ENCODE measurements around the gene UBC.
"Not testable (repeated sequence)": the region's sequence is repeated elsewhere in the genome, so short reads cannot be mapped to it uniquely, and the experiment has no call there.

Gene UBC

DNA sequence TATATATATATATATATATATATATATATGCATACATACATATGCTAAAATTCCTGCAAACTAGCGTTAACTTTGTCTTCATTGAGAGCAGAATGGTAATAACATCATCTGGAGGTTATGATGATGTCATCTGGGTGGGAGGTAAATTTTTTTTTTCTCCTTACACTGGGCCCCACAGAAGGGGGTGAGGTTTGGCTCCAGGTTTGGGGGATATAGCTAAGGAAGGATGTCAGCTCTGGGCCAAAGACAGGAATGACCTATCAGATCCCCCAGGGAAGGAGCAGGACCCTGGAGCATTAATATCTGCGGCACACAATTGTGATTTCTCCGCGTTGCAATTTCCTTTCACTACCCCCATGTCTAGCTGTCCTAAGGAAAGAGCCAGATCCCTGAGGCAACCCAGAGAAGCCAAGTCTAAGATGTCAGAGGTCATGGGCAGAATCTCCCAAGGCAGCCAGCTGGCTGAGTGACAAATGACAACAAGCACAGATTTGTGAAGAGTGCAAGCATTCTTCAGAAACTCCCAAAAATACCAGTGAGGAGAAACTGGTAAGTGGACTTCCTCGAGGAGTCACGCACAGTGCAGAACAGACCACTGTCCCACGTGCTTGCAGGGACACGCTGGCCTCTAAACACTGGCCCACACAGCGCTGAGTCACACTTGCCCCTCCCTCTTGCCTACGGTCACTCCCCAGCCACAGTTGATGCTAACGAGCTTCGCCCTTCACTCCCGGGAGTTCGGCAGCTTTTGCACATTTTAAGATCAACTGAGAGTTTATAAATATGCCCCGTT, 9.9 kb downstream of the UBC start:
- Histone ChIP-seq H3K36me3 (no peaks in the 10 kb centered on the region), H3K4me3 (no peak overlapping the region), H3K4me2 (peak overlapping the region in 4 of 11 experiments; percentile 11 to 73 (median 49); a peak in 6 of 22 replicates), H3K9ac (peak overlapping the region in 3 of 11 experiments; percentile 25 to 42 (median 35); a peak in 3 of 22 replicates), H3K4me1 (peaks cover 21 to 58% (median 34%) of the 10 kb centered on the region in 10 experiments), H3K9me3 (replicated peaks in 1 of 11) (no peaks in the 10 kb centered on the region), H3K27me3 (no peaks in the 10 kb centered on the region), H4K20me1 (peaks cover 12 to 25% (median 17%) of the 10 kb centered on the region in 11 experiments), H3K27ac (no peak overlapping the region)
- TF ChIP-seq Cebpa-rat (IDR thresholded peaks at IDR 0.05): no peak

DNA sequence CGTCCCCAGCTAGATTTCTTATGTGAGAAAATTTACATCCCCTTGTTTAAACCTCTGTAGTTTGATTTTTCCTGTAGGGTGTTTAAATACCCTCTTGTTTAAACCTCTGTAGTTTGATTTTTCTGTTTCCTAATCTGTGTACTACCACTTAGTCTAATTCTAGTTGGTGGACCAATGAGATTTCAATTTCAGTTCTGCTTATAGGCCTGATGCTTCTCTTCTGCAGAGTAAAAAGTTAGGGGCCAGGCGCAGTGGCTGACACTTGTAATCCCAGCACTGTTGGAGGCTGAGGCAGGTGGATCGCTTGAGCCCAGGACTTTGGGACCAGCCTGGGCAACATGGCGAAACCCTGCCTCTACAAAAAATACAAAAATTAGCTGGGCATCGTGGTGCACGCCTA, 11.5 kb downstream of the UBC start:
- Histone ChIP-seq H3K4me1 (peaks cover 30 to 65% (median 46%) of the 10 kb centered on the region in 10 experiments), H3K9me3 (replicated peaks in 1 of 11) (no peaks in the 10 kb centered on the region), H3K27ac (no peak overlapping the region), H3K27me3 (no peaks in the 10 kb centered on the region), H3K4me2 (peak overlapping the region in 2 of 11 experiments; percentile 4 to 23; a peak in 3 of 22 replicates), H3K9ac (no peak overlapping the region), H3K4me3 (no peak overlapping the region), H3K36me3 (no peaks in the 10 kb centered on the region), H4K20me1 (peaks cover 0 to 9% (median 2%) of the 10 kb centered on the region in 11 experiments; a peak in 11 of 22 replicates)
- no peak for TF ChIP-seq Cebpa-rat (IDR thresholded peaks at IDR 0.05)

DNA sequence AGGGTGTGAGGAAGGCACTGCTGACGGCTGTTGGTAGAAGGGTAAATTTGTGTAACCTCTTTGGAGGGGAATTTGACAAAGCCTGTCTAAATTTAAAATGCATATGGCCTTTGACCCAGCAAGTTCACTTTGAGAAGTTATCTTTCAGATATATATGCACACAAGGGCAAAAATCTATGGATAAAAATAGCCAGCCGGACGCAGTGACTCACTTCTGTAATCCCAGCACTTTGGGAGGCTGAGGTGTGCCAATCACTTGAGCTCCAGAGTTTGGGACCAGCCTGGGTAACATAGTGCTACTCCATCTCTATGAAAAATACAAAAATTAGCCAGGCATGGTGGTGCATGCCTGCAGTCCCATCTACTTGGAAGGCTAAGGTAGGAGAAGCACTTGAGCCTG, 13.4 kb downstream of the UBC start:
- Histone ChIP-seq H3K36me3 (no peaks in the 10 kb centered on the region), H4K20me1 (peaks cover 0 to 5% (median 0%) of the 10 kb centered on the region in 11 experiments; a peak in 1 of 22 replicates), H3K27me3 (no peaks in the 10 kb centered on the region), H3K9ac (no peak overlapping the region), H3K9me3 (replicated peaks in 1 of 11) (no peaks in the 10 kb centered on the region), H3K4me2 (peak overlapping the region; percentile 29 to 56 (median 43); a peak in 16 of 22 replicates), H3K27ac (no peak overlapping the region), H3K4me3 (no peak overlapping the region), H3K4me1 (peaks cover 29 to 58% (median 40%) of the 10 kb centered on the region in 10 experiments)
- no peak for TF ChIP-seq Cebpa-rat (IDR thresholded peaks at IDR 0.05)

DNA sequence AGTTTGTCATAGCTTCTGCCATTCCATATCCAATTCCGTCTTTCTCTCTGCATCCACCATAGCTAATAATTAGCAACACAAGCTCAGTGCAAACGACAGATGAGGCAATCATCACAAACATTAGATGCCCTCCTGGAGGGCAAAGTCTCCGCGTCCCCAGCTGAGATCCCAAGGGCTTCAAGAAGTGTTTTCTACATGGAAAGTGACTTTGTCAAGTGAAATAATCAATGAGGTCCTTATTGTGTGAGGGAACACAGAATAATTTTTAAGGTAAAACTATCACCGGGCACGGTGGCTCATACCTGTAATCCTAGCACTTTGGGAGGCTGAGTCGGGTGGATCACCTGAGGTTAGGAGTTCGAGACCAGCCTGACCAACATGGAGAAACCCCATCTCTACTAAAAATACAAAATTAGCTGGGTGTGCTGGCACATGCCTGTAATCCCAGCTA, 14.1 kb downstream of the UBC start:
- peaks cover 25 to 51% (median 37%) of the 10 kb centered on the region in 10 experiments for H3K4me1 ChIP-seq
- not testable (repeated sequence) for H3K4me3 ChIP-seq; H3K36me3 ChIP-seq; H3K9ac ChIP-seq; H3K27me3 ChIP-seq; H3K4me2 ChIP-seq; H3K9me3 ChIP-seq (replicated peaks in 1 of 11); H3K27ac ChIP-seq; H4K20me1 ChIP-seq

DNA sequence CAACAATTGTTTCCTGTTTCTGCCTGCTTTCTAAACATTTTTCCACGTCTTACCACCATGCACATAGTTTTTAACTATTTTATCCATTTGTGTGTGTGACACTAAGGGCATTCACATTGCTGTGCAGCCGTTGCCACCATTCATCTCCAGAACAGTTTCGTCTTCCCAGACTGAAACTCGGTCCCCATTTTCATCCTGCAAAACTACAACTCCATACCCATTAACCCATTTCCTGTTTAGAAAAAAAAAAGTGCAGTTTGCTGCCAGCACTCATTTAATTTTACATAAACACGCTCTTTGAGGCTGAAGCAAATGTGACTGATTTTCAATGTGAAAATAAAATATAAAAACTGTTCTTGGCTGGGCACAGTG, 15.5 kb downstream of the UBC start:
- Histone ChIP-seq H3K9me3 (replicated peaks in 1 of 11) (peaks cover 0 to 1% (median 0%) of the 10 kb centered on the region in 11 experiments; a peak in 1 of 22 replicates), H3K4me2 (peak overlapping the region; percentile 22 to 64 (median 43); a peak in 19 of 22 replicates), H3K9ac (no peak overlapping the region), H3K27me3 (no peaks in the 10 kb centered on the region), H3K36me3 (no peaks in the 10 kb centered on the region), H3K27ac (no peak overlapping the region), H3K4me3 (no peak overlapping the region), H4K20me1 (no peaks in the 10 kb centered on the region; a peak in 1 of 22 replicates), H3K4me1 (peaks cover 22 to 40% (median 33%) of the 10 kb centered on the region in 10 experiments)
- TF ChIP-seq Cebpa-rat (IDR thresholded peaks at IDR 0.05): no peak

DNA sequence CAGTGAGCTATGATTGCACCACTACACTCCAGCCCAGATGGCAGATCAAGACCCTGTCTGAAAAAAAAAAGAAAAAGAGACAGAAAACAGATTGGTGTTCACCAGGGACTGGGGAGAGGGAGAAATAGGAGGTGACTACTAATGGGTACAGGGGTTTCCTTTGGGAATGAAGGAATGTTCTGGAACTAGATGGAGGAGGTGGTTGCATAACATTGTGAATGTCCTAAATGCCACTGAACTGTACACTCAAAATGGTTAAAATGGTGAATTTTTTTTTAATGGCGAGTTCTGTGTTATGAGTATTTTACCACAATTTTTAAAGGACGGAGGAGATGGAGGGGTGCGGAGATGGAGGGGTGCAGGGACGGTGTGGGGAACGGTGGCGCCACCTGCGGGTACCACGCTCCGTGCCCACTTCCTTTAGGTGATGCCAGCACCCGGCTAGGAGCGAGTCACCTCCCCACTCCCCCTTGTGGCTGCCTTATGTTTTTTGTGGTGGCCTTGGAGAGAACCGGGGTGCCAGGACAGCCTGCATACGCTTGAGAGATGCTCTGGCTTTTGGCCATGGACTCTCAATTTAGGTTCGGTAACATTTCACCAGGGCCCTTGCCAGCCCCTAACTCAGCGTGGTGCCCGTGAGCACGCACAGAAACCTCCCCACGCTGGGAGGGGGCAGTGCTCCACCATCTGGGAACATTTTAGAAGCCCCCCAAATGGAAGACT, 16.1 kb downstream of the UBC start:
- no peak overlapping the region for H3K9ac ChIP-seq
- peaks cover 22 to 40% (median 33%) of the 10 kb centered on the region in 10 experiments for H3K4me1 ChIP-seq
- H3K9me3 ChIP-seq (replicated peaks in 1 of 11): peaks cover 0 to 7% (median 0%) of the 10 kb centered on the region in 11 experiments; a peak in 3 of 22 replicates
- H3K4me2 ChIP-seq: peak overlapping the region; percentile 22 to 64 (median 43); a peak in 21 of 22 replicates
- H3K27me3 ChIP-seq: no peaks in the 10 kb centered on the region
- no peak overlapping the region for H3K27ac ChIP-seq
- H3K36me3 ChIP-seq: no peaks in the 10 kb centered on the region
- H3K4me3 ChIP-seq: no peak overlapping the region
- TF ChIP-seq Cebpa-rat (IDR thresholded peaks at IDR 0.05): no peak
- no peaks in the 10 kb centered on the region; a peak in 1 of 22 replicates for H4K20me1 ChIP-seq

DNA sequence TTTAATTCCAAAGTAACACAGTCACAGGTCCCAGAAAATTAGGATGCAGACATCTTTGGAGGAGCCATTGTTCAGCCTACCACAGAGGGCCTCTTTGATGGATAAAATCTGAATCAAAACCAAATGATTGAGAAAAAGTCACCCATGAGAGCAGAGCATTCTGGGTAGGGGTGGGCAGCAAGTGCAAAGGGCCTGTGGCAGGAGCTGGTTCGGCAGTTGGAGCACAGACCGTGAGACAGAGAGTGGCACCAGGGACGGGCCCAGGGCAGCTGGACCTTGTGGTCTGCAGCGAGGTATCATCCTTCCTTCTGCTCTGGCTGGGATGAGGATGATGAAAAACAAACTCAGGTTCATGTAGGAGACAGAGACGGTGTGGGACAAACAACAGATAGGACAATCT, 18.0 kb downstream of the UBC start:
- Histone ChIP-seq H3K27me3 (no peaks in the 10 kb centered on the region), H4K20me1 (no peaks in the 10 kb centered on the region), H3K27ac (no peak overlapping the region), H3K9me3 (replicated peaks in 1 of 11) (peaks cover 0 to 14% (median 0%) of the 10 kb centered on the region in 11 experiments; a peak in 3 of 22 replicates), H3K4me2 (no peak overlapping the region), H3K4me1 (peaks cover 14 to 22% (median 18%) of the 10 kb centered on the region in 10 experiments), H3K9ac (no peak overlapping the region), H3K36me3 (no peaks in the 10 kb centered on the region), H3K4me3 (no peak overlapping the region)
- TF ChIP-seq Cebpa-rat (IDR thresholded peaks at IDR 0.05): no peak

DNA sequence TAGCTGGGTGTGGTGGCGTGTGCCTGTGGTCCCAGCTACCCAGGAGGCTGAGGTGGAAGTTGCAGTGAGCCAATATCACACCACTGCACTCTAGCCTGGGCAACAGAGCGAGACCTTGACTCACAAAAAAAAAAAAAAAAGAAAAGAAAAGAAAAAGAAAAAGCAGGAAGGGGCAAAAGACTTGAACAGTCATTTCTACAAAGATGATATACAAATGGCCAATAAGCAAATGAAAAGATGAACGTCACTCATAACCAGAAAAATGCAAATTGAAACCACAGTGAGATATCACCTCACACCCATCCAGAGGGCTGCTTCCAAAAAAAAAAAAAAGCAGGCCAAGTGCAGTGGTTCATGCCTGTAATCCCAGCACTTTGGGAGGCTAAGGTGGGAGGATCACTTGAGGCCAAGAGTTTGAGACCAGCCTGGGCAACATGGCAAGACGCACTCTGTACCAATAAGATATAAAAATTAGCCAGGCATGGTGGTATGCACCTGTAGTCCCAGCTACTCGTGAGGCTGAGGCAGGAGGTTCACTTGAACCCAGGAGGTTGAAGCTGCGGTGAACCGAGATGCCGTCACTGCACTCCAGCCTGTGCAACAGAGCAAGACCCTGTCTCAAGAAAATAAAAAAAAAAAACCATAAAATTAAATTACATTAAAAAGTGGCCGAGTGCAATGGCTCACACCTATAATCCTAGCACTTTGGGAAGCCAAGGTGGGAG, 20.5 kb downstream of the UBC start:
- TF ChIP-seq Cebpa-rat (IDR thresholded peaks at IDR 0.05): no peak
- H3K27ac ChIP-seq: no peak overlapping the region

More for the DNA sequence above, 20.5 kb downstream of the UBC start:
- Histone ChIP-seq H3K4me2 (peak overlapping the region in 1 of 11 experiments; percentile 8; a peak in 1 of 22 replicates), H3K36me3 (no peaks in the 10 kb centered on the region), H3K27me3 (no peaks in the 10 kb centered on the region), H3K9ac (no peak overlapping the region), H3K9me3 (replicated peaks in 1 of 11) (peaks cover 0 to 14% (median 0%) of the 10 kb centered on the region in 11 experiments; a peak in 7 of 22 replicates), H3K4me1 (peaks cover 8 to 26% (median 11%) of the 10 kb centered on the region in 10 experiments; a peak in 19 of 20 replicates), H4K20me1 (no peaks in the 10 kb centered on the region), H3K4me3 (no peak overlapping the region)
